ENCODE data around the gene NDUFB6. TPM values are rescaled to one million over a fixed set of nuclear protein-coding genes. Genes with fewer than 3 reads are reported as not detected.

Gene NDUFB6
- total and polyA plus RNA-seq, 2 of the 4 experiments (the other 2 are of a cell fraction) = 24.2 to 51.0 TPM

DNA sequence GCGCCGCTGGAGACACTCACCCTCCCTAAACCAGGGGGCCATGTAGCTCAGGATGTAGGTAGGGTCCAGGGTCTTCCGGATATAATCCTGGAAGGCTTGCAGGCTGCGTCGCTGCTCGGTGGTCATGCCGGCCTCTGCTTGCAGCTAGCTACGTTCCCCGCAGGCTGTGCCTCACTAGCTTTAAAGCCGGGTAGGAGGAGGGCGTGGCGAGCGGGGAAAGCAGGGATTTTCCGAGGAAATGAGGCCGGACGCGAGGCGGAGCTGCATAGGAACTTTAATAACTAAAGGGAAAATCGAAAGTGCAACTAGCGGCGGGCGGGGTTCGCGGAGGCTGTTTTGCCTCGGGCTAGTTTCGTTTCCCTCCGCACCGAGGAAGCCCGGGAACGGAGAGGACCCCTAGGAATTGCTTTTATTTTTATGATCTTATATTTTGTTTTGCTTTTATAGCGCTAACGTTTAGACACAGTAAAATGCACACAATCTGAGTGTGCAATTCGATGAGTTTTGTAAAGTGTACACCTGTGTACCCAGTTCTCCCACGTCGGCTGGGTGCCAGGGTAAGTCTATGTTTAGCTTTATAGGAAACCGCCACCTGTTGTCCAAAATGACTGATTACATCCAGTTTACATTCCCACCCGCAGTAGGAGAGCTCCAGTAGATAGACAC is 46.8 kb downstream of the NDUFB6 start, which contains the start of gene RIGI (continued):
- TF ChIP-seq, protein P1, sequence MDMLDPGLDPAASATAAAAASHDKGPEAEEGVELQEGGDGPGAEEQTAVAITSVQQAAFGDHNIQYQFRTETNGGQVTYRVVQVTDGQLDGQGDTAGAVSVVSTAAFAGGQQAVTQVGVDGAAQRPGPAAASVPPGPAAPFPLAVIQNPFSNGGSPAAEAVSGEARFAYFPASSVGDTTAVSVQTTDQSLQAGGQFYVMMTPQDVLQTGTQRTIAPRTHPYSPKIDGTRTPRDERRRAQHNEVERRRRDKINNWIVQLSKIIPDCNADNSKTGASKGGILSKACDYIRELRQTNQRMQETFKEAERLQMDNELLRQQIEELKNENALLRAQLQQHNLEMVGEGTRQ (IDR thresholded peaks at IDR 0.05; ENCODE audit: low read depth, low read length) = no peak
- peak; percentile 4; the same call in 1 of the 2 replicates for TF ChIP-seq SMC3 (IDR thresholded peaks at IDR 0.05; ENCODE audit: low read depth, low read length)

DNA sequence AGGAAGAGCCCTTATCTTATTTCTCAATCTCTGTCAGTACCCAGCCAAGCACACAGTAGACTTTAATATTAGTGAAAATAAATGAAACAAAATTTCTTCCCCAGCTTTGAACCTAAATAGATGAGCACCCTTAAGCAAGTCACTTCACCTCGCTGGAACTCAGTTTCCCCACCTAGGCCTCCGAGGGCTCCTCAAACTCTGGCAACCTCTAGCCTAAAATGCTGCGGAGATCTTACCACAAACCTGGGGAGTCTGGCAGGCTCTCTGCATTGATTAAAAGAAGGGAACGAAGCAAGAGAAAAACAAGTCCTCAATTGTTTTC is 47.3 kb downstream of the NDUFB6 start:
- Histone ChIP-seq H3K4ac (ENCODE audit: low read depth, low read length) (peak overlapping the region; percentile 71), H3K23ac (ENCODE audit: low read depth, low read length) (peak overlapping the region; percentile 81), H4K8ac (ENCODE audit: low read depth in 2 of 2, low read length in 2 of 2) (peak overlapping the region; percentile 31 to 69; a peak in 2 of 4 replicates), H3K4me2 (ENCODE audit: low read depth, low read length) (peak overlapping the region; percentile 90), H3K9me1 (ENCODE audit: insufficient read depth, low read length) (no peaks in the 10 kb centered on the region), H2BK20ac (ENCODE audit: low read depth, low read length) (no peak overlapping the region; the same call in 1 of the 2 replicates), H4K5ac (ENCODE audit: low read depth, low read length) (no peak overlapping the region), H3K79me1 (ENCODE audit: low read depth in 1 of 2, low read length in 2 of 2) (peaks cover 27% of the 10 kb centered on the region in 2 experiments; a peak in 3 of 4 replicates), H3K9me3 (ENCODE audit: control insufficient read depth, insufficient read depth, low read length) (no peaks in the 10 kb centered on the region), H3K27ac (ENCODE audit: insufficient read depth, low read length) (peak overlapping the region; percentile 91), H3K4me3 (ENCODE audit: insufficient read depth, low read depth, low read length) (peak overlapping the region; percentile 86), H3K36me3 (ENCODE audit: control insufficient read depth, insufficient read depth, low read length) (no peaks in the 10 kb centered on the region), H3K14ac (replicated peaks; ENCODE audit: low read depth, low read length) (peak overlapping the region; percentile 75), H3K27me3 (ENCODE audit: control insufficient read depth, insufficient read depth, low read length) (no peaks in the 10 kb centered on the region), H2BK120ac (ENCODE audit: low read depth, low read length) (peak overlapping the region; percentile 64), H2AK9ac (replicated peaks; ENCODE audit: low read depth, low read length, poor library complexity) (peak overlapping the region; percentile 68), H2BK15ac (ENCODE audit: low read depth, low read length) (0 out of 3 replicates have a peak overlapping the region, but pooled peaks have one; percentile 25), H2BK5ac (ENCODE audit: low read depth, low read length, poor library complexity, severe bottlenecking) (peak overlapping the region; percentile 81), H3K56ac (ENCODE audit: extremely low read depth, insufficient read depth, low read length) (peak overlapping the region; percentile 82), H4K91ac (ENCODE audit: insufficient read depth, low read depth, low read length) (peak overlapping the region; percentile 56), H2AK5ac (ENCODE audit: low read depth, low read length) (no peak overlapping the region), H3K18ac (ENCODE audit: low read depth, low read length) (peak overlapping the region; percentile 58), H3K9ac (ENCODE audit: low read depth, low read length) (peak overlapping the region; percentile 92), H3K4me1 (ENCODE audit: control insufficient read depth, insufficient read depth, low read length) (peaks cover 3% of the 10 kb centered on the region), H4K20me1 (ENCODE audit: insufficient read depth, low read length) (no peaks in the 10 kb centered on the region), H2AFZ (replicated peaks; ENCODE audit: low read length, poor library complexity) (peak overlapping the region; percentile 91)
- intact Hi-C loops (cut with micrococcal nuclease) = loop anchor here (1.0 kb wide), 4 partner anchors 25 to 146 kb away; partner anchors contain the start of gene ACO1
- TF ChIP-seq MXI1 (IDR thresholded peaks at IDR 0.05; ENCODE audit: borderline replicate concordance, low read depth, low read length) (no peak), SMC3 (IDR thresholded peaks at IDR 0.05; ENCODE audit: low read depth, low read length) (no peak), CEBPB (IDR thresholded peaks at IDR 0.05; ENCODE audit: low read depth, low read length) (no peak), RCOR1 (IDR thresholded peaks at IDR 0.05; ENCODE audit: insufficient replicate concordance, low read length) (no peak), RAD21 (IDR thresholded peaks at IDR 0.05; ENCODE audit: low read length) (no peak), BHLHE40 (IDR thresholded peaks at IDR 0.05; ENCODE audit: low read depth, low read length) (no peak), ELK1 (IDR thresholded peaks at IDR 0.05; ENCODE audit: borderline replicate concordance, low read depth, low read length) (no peak), CHD1 (IDR thresholded peaks at IDR 0.05; ENCODE audit: low read depth, low read length) (no peak), NFE2L2 (IDR thresholded peaks at IDR 0.05; ENCODE audit: low read depth, low read length) (no peak), FOS (IDR thresholded peaks at IDR 0.05; ENCODE audit: low read depth, low read length) (no peak)
- TF ChIP-seq, protein P1 (IDR thresholded peaks at IDR 0.05; ENCODE audit: low read depth, low read length) = no peak
- ChIA-PET CTCF (interaction anchor here (1.1 to 1.5 kb wide), 2 partner anchors 28 to 147 kb away, joined by 3 to 16 read pairs; no protein-coding TSS in a partner anchor), POLR2A (ENCODE audit: unreplicated experiment) (interaction anchor here (1.2 kb wide), 1 partner anchor 8 kb away, joined by 3 read pairs; no protein-coding TSS in a partner anchor)
- DNase-seq = no peak
- dilution Hi-C loops (cut with HindIII; ENCODE audit: low sequenced_read_pairs, unreplicated experiment) = no loop called here
- no TSS peak for BruUV-seq (replicated peaks)
- in situ Hi-C loops (cut with MboI; ENCODE audit: low sequenced_read_pairs) = no loop called here
- peak; percentile 8; the same call in 1 of the 2 replicates for ATAC-seq (ENCODE audit: low read depth)
- WGBS, 2 experiments (ENCODE audit: extremely low coverage in 2 of 2, insufficient read length in 1 of 2) = no CpG with 5 or more reads among the region's 4 CpGs

Measured in IMR-90 (cell line).